GM21447 (cell line): ENCODE data around the gene FUT2.
"Not testable (repeated sequence)": the region's sequence is repeated elsewhere in the genome, so short reads cannot be mapped to it uniquely, and the experiment has no call there.

Experiments
- ATAC-seq: cut with Tn5 transposase; IDR thresholded peaks from one replicate; pipeline ENCODE4 v1.9.1; 2021; ENCODE audit not compliant: unreplicated experiment

FUT2 gene

GRCh38 chr19:48698046-48698445 lies 2.3 kb downstream of the FUT2 start:
- ATAC-seq, result no peak

DNA sequence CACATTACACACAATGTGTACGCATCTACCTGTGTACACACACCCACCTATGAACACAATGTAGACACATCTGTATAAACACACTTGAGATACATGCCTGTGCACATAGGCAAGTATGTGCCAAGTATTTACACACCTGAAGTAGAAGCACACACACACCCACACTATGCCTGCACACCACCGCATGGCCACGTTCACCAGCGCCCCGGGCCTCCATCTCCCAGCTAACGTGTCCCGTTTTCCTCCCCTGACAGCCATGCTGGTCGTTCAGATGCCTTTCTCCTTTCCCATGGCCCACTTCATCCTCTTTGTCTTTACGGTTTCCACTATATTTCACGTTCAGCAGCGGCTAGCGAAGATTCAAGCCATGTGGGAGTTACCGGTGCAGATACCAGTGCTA lies 6.9 kb downstream of the FUT2 start:
- ATAC-seq, result no peak

DNA sequence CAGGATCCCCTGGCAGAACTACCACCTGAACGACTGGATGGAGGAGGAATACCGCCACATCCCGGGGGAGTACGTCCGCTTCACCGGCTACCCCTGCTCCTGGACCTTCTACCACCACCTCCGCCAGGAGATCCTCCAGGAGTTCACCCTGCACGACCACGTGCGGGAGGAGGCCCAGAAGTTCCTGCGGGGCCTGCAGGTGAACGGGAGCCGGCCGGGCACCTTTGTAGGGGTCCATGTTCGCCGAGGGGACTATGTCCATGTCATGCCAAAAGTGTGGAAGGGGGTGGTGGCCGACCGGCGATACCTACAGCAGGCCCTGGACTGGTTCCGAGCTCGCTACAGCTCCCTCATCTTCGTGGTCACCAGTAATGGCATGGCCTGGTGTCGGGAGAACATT lies 7.5 kb downstream of the FUT2 start:
- ATAC-seq, result no peak

GRCh38 chr19:48705431-48705830 lies 9.7 kb downstream of the FUT2 start:
- no peak for ATAC-seq

DNA sequence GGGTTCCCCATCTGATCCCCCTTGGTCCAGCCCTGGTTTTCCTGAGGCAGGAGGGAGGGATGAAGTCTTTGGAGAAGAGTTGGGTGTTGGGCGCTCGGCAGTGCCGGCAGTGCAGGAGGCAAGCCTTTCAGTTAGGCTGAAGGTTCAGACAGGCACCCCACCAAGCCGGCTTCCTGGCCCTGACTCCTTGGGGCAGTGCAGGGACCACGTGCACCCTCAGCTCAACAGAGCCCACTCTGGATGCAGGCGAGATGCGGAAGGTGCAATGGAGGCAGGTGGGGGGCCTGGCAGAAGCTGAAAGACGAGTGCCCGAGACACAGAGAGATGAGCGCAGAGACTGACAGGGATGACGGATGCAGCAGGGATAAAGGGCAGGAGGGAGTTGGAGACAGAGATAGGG lies 12.7 kb downstream of the FUT2 start:
- no peak for ATAC-seq

DNA sequence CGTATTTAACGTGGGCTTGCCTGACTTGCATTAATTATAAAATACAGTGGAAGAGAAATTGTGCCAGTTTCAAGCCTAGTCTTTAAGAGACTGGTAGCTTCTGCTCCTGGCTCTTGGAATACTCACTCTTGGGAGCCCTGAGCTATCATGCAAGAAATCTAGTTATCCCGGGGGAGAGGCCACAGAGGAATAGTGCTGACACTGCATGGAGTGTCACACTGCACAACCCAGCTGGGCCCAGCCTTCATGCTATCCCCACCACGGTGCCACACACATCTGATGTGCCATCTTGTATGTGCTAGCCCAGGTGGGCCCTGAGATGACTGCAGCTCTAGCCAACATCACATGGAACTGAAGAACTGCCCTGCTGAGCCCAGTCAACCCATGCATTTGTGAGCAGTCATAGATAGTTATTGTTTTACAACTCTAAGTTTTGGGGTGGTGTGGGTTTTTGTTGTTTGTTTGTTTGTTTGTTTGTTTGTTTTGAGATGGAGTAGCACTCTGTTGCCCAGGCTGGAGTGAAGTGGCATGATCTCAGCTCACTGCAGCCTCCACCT lies 15.4 kb downstream of the FUT2 start:
- no peak for ATAC-seq

DNA sequence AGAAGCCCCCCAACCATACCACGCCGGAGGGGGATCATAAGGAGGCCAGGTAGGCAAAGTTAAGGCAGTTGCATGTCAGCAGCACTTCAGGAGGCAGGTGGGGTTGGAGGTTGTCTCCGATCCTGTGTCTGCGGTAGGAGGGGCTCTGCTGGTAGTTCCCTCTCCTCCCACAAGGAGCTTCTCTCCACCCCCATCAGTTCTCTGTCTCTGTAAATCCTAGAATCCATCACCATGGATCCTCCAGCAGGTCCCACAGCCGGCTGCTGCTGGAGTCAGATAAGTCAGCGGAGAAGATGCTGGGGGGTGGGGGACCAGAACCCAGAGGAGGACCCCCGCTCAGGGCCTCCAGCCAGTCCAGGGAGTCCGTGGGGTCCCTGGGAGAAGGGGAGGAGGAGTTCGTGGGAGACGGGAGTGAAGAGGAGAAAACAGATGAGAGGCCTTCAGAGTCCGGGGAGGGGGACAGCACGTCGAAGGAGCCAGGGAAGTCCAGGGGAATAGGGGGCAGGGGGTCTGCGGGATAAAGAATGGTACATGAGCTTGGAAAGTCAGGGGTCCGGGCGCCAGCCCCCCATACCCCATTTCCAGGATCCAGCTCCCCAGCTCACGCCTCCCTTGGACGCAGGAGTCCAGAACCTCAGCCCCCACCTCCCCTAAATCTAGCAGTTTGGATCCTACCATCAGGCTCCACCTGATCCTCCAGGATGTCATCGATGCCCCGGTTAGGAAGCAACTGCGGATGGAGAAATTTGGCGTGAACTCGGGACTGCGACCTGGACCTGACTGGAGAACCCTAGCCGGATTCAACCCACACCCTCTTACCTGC lies 17.5 kb downstream of the FUT2 start:
- ATAC-seq, result no peak

GRCh38 chr19:48713864-48714755 lies 18.3 kb downstream of the FUT2 start:
- ATAC-seq, result peak; percentile 95

DNA sequence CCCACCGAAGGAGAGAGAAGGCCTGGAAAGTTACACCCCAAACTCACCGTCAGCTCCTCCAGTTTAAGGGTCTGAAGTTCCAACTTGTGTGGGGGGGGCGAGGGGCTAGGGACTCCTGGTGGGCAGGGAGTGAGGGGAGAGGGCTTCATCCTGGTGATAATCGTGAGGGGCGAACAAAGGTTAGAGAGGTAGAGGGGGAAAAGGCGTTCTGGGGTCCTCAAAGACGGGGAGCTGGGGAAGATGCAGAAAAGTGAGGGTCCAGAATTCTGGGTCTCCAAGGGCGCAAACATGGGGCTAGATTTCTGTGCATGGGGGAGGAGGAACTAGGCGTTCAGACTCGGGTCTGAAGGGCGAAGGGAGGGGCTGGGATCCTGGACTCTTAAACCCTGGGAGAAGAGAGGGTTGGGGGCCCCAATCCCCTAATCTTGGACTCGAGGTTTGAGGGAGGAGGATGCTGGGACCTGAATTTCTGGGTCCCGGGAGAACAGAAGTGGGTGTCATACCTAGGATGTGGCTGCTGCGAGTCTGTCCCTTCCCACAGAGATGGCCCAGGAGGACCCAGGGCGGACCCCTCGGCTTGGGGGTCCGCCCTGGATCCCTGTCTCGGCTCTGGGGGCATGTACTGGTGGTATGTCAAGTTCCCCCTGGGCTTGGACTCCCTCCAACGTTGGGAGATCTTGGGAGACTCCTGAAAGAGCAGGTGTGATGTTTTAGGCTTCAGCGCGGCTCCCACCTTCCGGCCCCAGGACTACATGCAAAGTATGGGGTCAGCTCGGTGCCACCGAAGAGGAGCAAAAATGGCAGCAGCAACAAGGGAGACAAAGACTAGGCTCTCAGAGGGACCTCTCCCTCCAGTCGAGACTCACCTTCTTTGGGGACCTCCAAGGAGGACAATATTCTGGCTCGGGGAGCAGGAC lies 19.2 kb downstream of the FUT2 start:
- no peak for ATAC-seq

DNA sequence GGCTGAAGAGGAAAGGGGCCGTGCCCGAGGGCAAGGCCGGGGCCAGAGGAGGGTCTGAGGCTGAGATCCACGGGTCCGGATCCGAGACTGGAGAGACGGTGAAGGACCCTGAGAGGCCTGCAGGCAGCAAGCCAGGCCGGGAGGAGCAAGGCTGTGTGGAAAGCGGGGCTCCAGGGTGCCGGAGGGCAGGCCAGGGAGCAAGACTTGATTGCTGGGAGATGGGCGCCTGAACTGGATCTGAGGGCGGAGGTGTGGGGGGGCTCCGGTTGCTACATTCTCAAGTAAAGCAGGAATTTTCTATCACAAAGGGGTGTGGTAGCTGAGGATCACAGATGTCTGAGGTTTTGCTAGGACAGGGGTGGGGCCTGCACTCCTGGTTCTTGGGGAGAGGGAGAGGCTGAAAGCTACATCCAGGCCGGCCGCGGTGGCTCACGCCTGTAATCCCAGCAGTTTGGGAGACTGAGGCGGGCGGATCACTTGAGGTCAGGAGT lies 20.0 kb downstream of the FUT2 start:
- ATAC-seq, result no peak

GRCh38 chr19:48716562-48717291 lies 21.0 kb downstream of the FUT2 start:
- ATAC-seq, result no peak

GRCh38 chr19:48718106-48718505 lies 22.3 kb downstream of the FUT2 start:
- ATAC-seq, result not testable (repeated sequence)

DNA sequence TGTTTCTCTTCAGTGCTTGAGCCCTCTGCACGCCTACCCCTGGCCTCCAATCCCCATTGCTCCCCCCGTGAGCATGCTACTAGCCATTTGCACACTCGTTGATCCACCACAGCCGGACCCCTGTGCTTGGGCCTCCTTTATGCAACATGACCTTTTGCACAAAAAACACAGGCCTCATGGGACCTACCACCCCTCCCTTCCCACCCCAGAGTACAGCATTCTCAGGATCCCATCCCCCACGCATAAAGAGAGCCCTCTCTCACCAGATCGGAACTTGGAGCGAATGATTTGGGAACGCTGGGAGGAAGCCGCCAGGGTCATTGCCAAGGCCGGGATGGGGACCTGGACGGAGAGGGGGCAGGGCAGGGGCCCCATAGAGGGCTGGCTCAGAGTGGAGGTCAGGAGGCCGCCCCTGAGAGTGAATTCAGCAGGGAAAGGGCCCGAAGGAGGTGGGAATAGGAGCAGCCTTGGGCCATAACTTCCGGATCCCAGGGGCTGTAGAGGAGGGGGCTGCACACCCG lies 23.0 kb downstream of the FUT2 start:
- no peak for ATAC-seq

- no peak for ATAC-seq
These were observed 23.7 kb downstream of the FUT2 start, which contains the start of gene MAMSTR for GRCh38 chr19:48719263-48720171. Gene MAMSTR, minus strand, starts transcription at chr19:48719725. Its CDS starts 694 bp downstream, at chr19:48719031.

GRCh38 chr19:48720251-48720612 lies 24.5 kb downstream of the FUT2 start:
- ATAC-seq, result no peak

DNA sequence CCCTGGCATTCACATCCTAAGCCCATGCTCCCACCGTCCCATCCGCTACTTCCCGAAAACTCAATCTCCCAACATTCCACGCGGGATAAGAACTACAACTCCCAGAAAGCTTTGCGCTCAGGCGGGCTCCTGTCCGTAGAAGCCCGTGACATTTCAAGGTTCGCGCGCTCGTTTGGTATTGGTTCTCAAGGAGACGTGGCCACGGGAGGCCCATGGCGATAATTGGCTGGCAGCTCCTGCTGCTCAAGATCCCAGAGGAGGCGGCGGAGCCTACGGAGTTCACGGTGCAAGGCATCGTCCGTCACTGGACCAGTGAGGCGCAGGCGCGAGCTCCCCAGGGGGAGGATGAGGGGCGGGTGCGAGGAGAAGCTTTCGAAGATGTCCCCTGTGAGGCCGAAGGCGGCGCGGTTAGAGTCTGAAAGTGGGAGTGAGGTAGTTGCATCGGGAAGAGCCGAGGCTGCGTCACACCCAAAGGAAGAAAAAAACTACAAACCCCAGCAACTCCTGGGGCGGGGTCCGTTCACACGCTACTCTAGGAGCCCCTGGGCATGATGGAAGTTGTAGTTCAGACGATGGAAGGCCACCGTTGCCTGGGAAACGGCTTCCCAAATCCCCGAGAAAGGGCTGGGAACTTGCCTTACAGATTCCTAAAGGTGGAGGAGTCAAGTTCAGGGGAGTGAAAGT lies 25.0 kb downstream of the FUT2 start:
- peak; percentile 86 for ATAC-seq

DNA sequence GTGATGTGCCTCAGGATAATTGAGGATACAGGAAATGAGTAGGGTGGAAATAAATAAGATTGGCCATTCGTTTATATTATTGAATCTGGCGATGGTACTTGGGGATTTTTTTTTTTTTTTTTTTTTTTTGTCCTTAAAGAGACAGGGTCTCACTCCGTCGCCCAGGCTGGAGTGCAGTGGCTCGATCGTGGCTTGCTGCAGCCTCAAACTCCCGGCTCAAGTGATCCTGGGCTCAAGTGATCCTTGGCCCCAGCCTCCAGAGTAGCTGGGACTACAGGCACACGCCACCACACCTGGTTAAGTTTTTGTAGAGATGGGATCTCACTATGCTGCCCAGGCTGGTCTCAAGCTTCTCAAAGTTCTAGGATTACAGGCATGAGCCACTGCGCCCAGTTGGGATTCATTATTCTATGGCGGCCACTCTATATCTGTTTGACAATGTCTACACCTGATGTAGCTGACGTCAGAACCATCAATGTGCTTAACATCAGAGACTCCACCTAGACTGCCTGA lies 26.5 kb downstream of the FUT2 start:
- ATAC-seq, result no peak
